B cell (primary cell): ENCODE measurements around the gene CEP95. TPM values are rescaled to one million over a fixed set of nuclear protein-coding genes. Genes with fewer than 3 reads are reported as not detected.

Experiments used
- ATAC-seq: fragments of 200-7000 bp; cut with Tn5 transposase; one replicate; pipeline ENCODE4 v1.10.0; 2021; ENCODE audit warnings: low read depth, mild to moderate bottlenecking, moderate number of reproducible peaks, moderate library complexity
- CTCF ChIA-PET: fragments of 350-600 bp; sonication (Branson Sonifier 250); formaldehyde crosslinking; loops from one replicate; lab custom pipeline; 2021; ENCODE audit warnings: antibody characterized with exemption, inconsistent platforms; lab: Charles Lee
- POLR2A ChIA-PET: fragments of 350-600 bp; sonication (Branson Sonifier 250); formaldehyde crosslinking; loops from one replicate; lab custom pipeline; 2021; ENCODE audit warnings: antibody characterized with exemption; lab: Charles Lee
- DNase-seq: peaks from one replicate; pipeline ENCODE4 v3.0.0; 2013
- H2AFZ ChIP-seq: 2 replicates; pipeline ENCODE4 v1.6.1; 2012; ENCODE audit warnings: mild to moderate bottlenecking, low read depth, low read length; ENCODE audit not compliant: insufficient read depth, poor library complexity, severe bottlenecking
- H3K27ac ChIP-seq, 2 donors: 1 replicate in 1 of 2; 2 replicates in 1 of 2; pipeline ENCODE4 v1.5.1; 2012 to 2013; ENCODE audit warnings: low read length in 2 of 2, mild to moderate bottlenecking in 2 of 2, moderate library complexity in 1 of 2
- H3K27me3 ChIP-seq, 4 experiments: fragments of 200-600 bp in 1 of 4; sonication (generic) in 1 of 4; replicated peaks in 1 of 4; 1 replicate in 2 of 4; 2 replicates in 2 of 4; pipeline versions ENCODE4 v1.6.1 to v1.7.0; 2013 to 2016; ENCODE audit warnings: low read length in 3 of 4, mild to moderate bottlenecking in 2 of 4, mixed read lengths in 1 of 4, moderate library complexity in 1 of 4; ENCODE audit not compliant: insufficient read depth in 4 of 4, control insufficient read depth in 3 of 4; ENCODE audit errors: control extremely low read depth in 1 of 4
- H3K36me3 ChIP-seq, 2 experiments: replicated peaks in 1 of 2; 1 replicate in 1 of 2; 2 replicates in 1 of 2; pipeline versions ENCODE4 v1.6.1 to v1.7.1; 2013; ENCODE audit warnings: low read length in 1 of 2; ENCODE audit not compliant: insufficient read depth in 2 of 2, control insufficient read depth in 1 of 2; ENCODE audit errors: control extremely low read depth in 1 of 2, extremely low read depth in 1 of 2
- H3K4me1 ChIP-seq, 2 donors: fragments of 200-600 bp in 1 of 2; sonication (generic) in 1 of 2; 1 replicate in 1 of 2; 2 replicates in 1 of 2; pipeline versions ENCODE4 v1.5.1 to v1.6.1; 2013 to 2017; ENCODE audit warnings: low read length in 2 of 2; ENCODE audit not compliant: control insufficient read depth in 2 of 2, insufficient read depth in 2 of 2
- H3K4me2 ChIP-seq: replicated peaks from 2 replicates; pipeline ENCODE3; 2012; ENCODE audit warnings: mild to moderate bottlenecking, low read depth, low read length; ENCODE audit not compliant: poor library complexity, severe bottlenecking
- H3K4me3 ChIP-seq, 5 experiments: fragments of 200-600 bp in 1 of 5; sonication (generic) in 1 of 5; 1 replicate in 3 of 5; 2 replicates in 2 of 5; pipeline versions ENCODE4 v1.5.1 to v1.7.0; 2011 to 2016; ENCODE audit warnings: low read length in 4 of 5, mild to moderate bottlenecking in 4 of 5, low read depth in 2 of 5, control low read depth in 1 of 5, moderate library complexity in 1 of 5; ENCODE audit not compliant: insufficient read depth in 1 of 5; ENCODE audit errors: control extremely low read depth in 1 of 5, extremely low read depth in 1 of 5
- H3K79me2 ChIP-seq: fragments of 200-600 bp; sonication (generic); one replicate; pipeline ENCODE4 v1.6.0; 2016; ENCODE audit warnings: low read length; ENCODE audit not compliant: control insufficient read depth, insufficient read depth
- H3K9ac ChIP-seq: fragments of 200-600 bp; sonication (generic); 2 replicates; pipeline ENCODE4 v1.6.1; 2017; ENCODE audit warnings: mild to moderate bottlenecking, low read length, moderate library complexity
- H3K9me3 ChIP-seq, 3 donors: one replicate each; pipeline versions ENCODE4 v1.6.1 to v1.7.1; 2013; ENCODE audit warnings: low read length in 2 of 3; ENCODE audit not compliant: control insufficient read depth in 2 of 3, insufficient read depth in 1 of 3; ENCODE audit errors: control extremely low read depth in 1 of 3
- H4K20me1 ChIP-seq: 2 replicates; pipeline ENCODE4 v1.6.0; 2012; ENCODE audit warnings: mild to moderate bottlenecking, low read length; ENCODE audit not compliant: insufficient read depth, control insufficient read depth, poor library complexity, severe bottlenecking
- H3K27ac Mint-ChIP-seq: one replicate; pipeline ENCODE4 v1.8.0; 2021; ENCODE audit warnings: mixed read lengths
- H3K27me3 Mint-ChIP-seq: one replicate; pipeline ENCODE4 v1.8.0; 2021; ENCODE audit warnings: mixed read lengths
- H3K4me1 Mint-ChIP-seq: one replicate; pipeline ENCODE4 v1.8.0; 2021; ENCODE audit warnings: mixed read lengths
- H3K4me3 Mint-ChIP-seq: one replicate; pipeline ENCODE4 v1.8.0; 2021; ENCODE audit warnings: mixed read lengths
- H3K9me3 Mint-ChIP-seq: one replicate; pipeline ENCODE4 v1.8.0; 2022; ENCODE audit warnings: mixed read lengths; ENCODE audit not compliant: insufficient read depth
- EZH2 ChIP-seq: IDR thresholded peaks from 2 replicates; pipeline ENCODE4 v1.6.1; 2012; ENCODE audit warnings: borderline replicate concordance, low read depth, mild to moderate bottlenecking, moderate library complexity, low read length; ENCODE audit not compliant: insufficient read depth, poor library complexity, severe bottlenecking
- WGBS: methylation state at CpG from one replicate; pipeline ENCODE4 v1.1.5; 2013; ENCODE audit warnings: missing lambda C conversion rate; ENCODE audit not compliant: insufficient coverage; 5-methylcytosine and 5-hydroxymethylcytosine counted together
- intact Hi-C: fragments of 100-400 bp; cut with micrococcal nuclease; formaldehyde crosslinking; loops from one replicate; pipeline ENCODE4 v1.10.0; 2022
- polyA plus RNA-seq: library from polyadenylated mRNA; depleted of rRNA; stranded (reverse); fragments of >200 nt; gene quantifications from 2 replicates; pipeline ENCODE4 v1.2.3, GENCODE V29; 2012
- total RNA-seq, 2 donors: library from RNA; stranded (reverse); fragments of 120-200 nt in 1 of 2; gene quantifications; 1 replicate in 1 of 2; 2 replicates in 1 of 2; pipeline versions ENCODE4 v1.2.3 to v1.2.4, GENCODE V29; 2013 to 2022
- TF ChIP-seq, protein P1 (sequence below): fragments of 200-600 bp; IDR thresholded peaks from one replicate; pipeline ENCODE4 v1.8.0; 2022; ENCODE audit warnings: antibody characterized with exemption, mild to moderate bottlenecking

CEP95 gene
- total and polyA plus RNA-seq, 2 donors (not counting 1 experiment from before 2014, with no cell fraction given) = 71.1 to 122 TPM

DNA sequence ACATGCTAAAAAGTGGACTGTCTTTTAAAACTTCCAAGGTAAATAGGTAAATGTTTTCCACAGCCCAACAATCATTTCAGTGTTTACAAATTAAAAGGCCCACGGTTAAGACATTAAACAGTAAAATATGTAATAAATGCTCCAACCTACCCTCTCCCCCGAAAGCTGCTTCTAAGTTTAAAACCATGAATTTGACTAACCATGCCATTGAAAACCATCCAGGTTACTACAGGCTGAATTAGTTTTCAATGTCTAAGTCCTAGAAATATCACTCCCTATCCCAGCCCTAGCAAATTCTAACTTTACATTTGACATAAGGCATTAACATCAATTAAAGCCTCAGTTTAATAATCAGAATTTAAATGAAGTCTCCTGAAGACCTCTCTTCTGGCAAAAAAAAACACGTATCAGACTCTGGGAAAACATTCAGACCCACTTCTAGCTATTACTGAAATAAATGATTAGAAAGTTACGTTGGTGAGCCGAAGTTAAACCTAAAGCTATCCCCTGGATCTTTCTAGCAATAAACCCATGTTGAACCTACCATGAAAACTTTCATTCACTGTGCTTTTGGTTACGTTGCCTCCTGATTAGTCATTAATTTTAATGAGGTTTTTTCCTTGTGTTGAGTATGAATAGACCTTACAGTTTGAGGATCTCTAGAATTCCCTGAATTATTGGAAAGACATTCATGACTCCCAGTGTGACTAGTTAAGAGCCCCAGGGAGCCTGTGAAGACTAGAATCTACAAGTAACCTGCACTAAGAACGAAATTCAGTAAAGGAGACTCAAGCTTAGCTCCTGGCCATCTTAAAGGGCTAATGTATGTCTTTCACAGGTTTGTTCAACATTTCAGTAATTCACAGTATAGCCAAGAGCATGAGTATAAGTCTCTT, 8.2 kb upstream of the CEP95 start:
- DNase-seq (no peak), ATAC-seq (no peak)
- TF ChIP-seq EZH2 = no peak
- TF ChIP-seq, protein P1, sequence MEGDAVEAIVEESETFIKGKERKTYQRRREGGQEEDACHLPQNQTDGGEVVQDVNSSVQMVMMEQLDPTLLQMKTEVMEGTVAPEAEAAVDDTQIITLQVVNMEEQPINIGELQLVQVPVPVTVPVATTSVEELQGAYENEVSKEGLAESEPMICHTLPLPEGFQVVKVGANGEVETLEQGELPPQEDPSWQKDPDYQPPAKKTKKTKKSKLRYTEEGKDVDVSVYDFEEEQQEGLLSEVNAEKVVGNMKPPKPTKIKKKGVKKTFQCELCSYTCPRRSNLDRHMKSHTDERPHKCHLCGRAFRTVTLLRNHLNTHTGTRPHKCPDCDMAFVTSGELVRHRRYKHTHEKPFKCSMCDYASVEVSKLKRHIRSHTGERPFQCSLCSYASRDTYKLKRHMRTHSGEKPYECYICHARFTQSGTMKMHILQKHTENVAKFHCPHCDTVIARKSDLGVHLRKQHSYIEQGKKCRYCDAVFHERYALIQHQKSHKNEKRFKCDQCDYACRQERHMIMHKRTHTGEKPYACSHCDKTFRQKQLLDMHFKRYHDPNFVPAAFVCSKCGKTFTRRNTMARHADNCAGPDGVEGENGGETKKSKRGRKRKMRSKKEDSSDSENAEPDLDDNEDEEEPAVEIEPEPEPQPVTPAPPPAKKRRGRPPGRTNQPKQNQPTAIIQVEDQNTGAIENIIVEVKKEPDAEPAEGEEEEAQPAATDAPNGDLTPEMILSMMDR = no peak
- Histone ChIP-seq H3K4me3 (no peak overlapping the region), H3K4me2 (no peak overlapping the region), H3K9me3 (no peaks in the 10 kb centered on the region), H3K79me2 (peaks cover 49% of the 10 kb centered on the region), H3K27me3 (no peaks in the 10 kb centered on the region), H3K9ac (no peak overlapping the region), H4K20me1 (peaks cover 48% of the 10 kb centered on the region), H3K4me1 (peaks cover 33 to 38% of the 10 kb centered on the region in 2 donors), H3K27ac (peak overlapping the region in 1 of 2 donors; percentile 76), H2AFZ (no peak overlapping the region), H3K36me3 (peaks cover 4 to 44% of the 10 kb centered on the region in 2 experiments)
- Mint-ChIP-seq H3K4me3 (peak overlapping the region; percentile 99), H3K27me3 (no peaks in the 10 kb centered on the region), H3K9me3 (no peaks in the 10 kb centered on the region), H3K4me1 (peaks cover 79% of the 10 kb centered on the region), H3K27ac (peak overlapping the region; percentile 98)
- ChIA-PET POLR2A (interaction anchor here (0.6 to 4.6 kb wide), 2 partner anchors 8 to 130 kb away, joined by 3 to 97 read pairs; partner anchors contain the start of genes CEP95 and DDX5), CTCF (interaction anchor here (0.6 to 6.9 kb wide), 4 partner anchors 9 to 171 kb away, joined by 3 to 112 read pairs (median 5); partner anchors contain the start of gene CEP95)
- intact Hi-C loops = loop anchor here (5.0 kb wide), 2 partner anchors 176 to 566 kb away; partner anchors contain the start of gene CD79B
- WGBS = no CpG with 5 or more reads among the region's 7 CpGs
